MCF 10A (cell line): ENCODE measurements around the gene ADAMTS13. TPM values are rescaled to one million over a fixed set of nuclear protein-coding genes. Genes with fewer than 3 reads are reported as not detected.

Source experiments
- BruUV-seq: library from RNA; stranded (reverse); fragments of 400-500 nt; replicated peaks from 2 replicates; lab custom pipeline; 2021; lab: Mats Ljungman, UMichigan
- CTCF ChIA-PET: fragments of 300-600 bp; sonication (Branson Sonifier 250); formaldehyde crosslinking; extraction: SDS; loops from one replicate; lab custom pipeline; 2021; ENCODE audit warnings: antibody characterized with exemption, inconsistent platforms; lab: Yijun Ruan, JAX
- POLR2A ChIA-PET: fragments of 300-600, 350-650 bp; sonication (Branson Sonifier 250); formaldehyde crosslinking; extraction: SDS; loops from one replicate; lab custom pipeline; 2020; ENCODE audit warnings: antibody characterized with exemption, inconsistent platforms; lab: Yijun Ruan, JAX
- DNase-seq: peaks from one replicate; pipeline ENCODE4 v3.0.0-alpha.2; 2018; ENCODE audit not compliant: unreplicated experiment
- H3K27ac Mint-ChIP-seq: one replicate; pipeline ENCODE4 v1.8.0; 2022; ENCODE audit warnings: mild to moderate bottlenecking, low read depth, mixed read lengths; ENCODE audit not compliant: unreplicated experiment
- H3K27me3 Mint-ChIP-seq: one replicate; pipeline ENCODE4 v1.8.0; 2022; ENCODE audit warnings: mixed read lengths; ENCODE audit not compliant: insufficient read depth, unreplicated experiment
- H3K36me3 Mint-ChIP-seq: one replicate; pipeline ENCODE4 v1.8.0; 2022; ENCODE audit warnings: mild to moderate bottlenecking, moderate library complexity, mixed read lengths; ENCODE audit not compliant: insufficient read depth, unreplicated experiment
- H3K4me1 Mint-ChIP-seq: one replicate; pipeline ENCODE4 v1.8.0; 2022; ENCODE audit warnings: mixed read lengths; ENCODE audit not compliant: insufficient read depth, unreplicated experiment
- H3K4me3 Mint-ChIP-seq: one replicate; pipeline ENCODE4 v1.8.0; 2022; ENCODE audit warnings: mild to moderate bottlenecking, moderate library complexity, mixed read lengths; ENCODE audit not compliant: unreplicated experiment
- H3K9me3 Mint-ChIP-seq: one replicate; pipeline ENCODE4 v1.8.0; 2022; ENCODE audit warnings: mixed read lengths; ENCODE audit not compliant: unreplicated experiment
- CTCF ChIP-seq: fragments of 200-600 bp; IDR thresholded peaks from one replicate; pipeline ENCODE4 v1.8.0; 2022; ENCODE audit warnings: antibody characterized with exemption, mild to moderate bottlenecking; ENCODE audit not compliant: unreplicated experiment
- intact Hi-C: fragments of 100-400 bp; cut with micrococcal nuclease; formaldehyde crosslinking; loops from 2 replicates; pipeline ENCODE4 v1.14.1; 2022
- total RNA-seq: library from RNA; stranded (reverse); gene quantifications from 2 replicates; pipeline ENCODE4 v1.2.3, GENCODE V29; 2022

ADAMTS13 gene
- total RNA-seq, 1 experiment from 2014 or later = 4.1 TPM

- Mint-ChIP-seq H3K4me1 (peaks cover 7% of the 10 kb centered on the region), H3K36me3 (no peaks in the 10 kb centered on the region), H3K4me3 (no peak overlapping the region), H3K9me3 (no peaks in the 10 kb centered on the region), H3K27me3 (peaks cover 12% of the 10 kb centered on the region), H3K27ac (no peak overlapping the region)
- no peak for DNase-seq
- no TSS peak for BruUV-seq
- ChIA-PET POLR2A (no interaction called here), CTCF (no interaction called here)
- no peak for TF ChIP-seq CTCF
- intact Hi-C loops = no loop called here
Measured at GRCh38 chr9:133508046-133508445, 85.9 kb downstream of the ADAMTS13 start.

Other genes starting within 250 kb of the ADAMTS13 start
- not detected in 2 replicates for gene OBP2B, start 213.1 kb upstream of the ADAMTS13 start, total RNA-seq
- not detected in 2 replicates for gene ABO, start 147.2 kb upstream of the ADAMTS13 start, total RNA-seq
- gene SURF6, start 86.2 kb upstream of the ADAMTS13 start, total RNA-seq = 30.2 and 40.5 TPM in 2 replicates
- 29.3 and 32.6 TPM in 2 replicates for gene MED22, start 74.2 kb upstream of the ADAMTS13 start, total RNA-seq
- 2,129 and 2,395 TPM in 2 replicates for gene RPL7A, start 74.1 kb upstream of the ADAMTS13 start, total RNA-seq
- gene SURF1, start 65.9 kb upstream of the ADAMTS13 start, total RNA-seq = 30.8 and 31.2 TPM in 2 replicates
- 28.2 and 39.5 TPM in 2 replicates for gene SURF2, start 65.8 kb upstream of the ADAMTS13 start, total RNA-seq
- gene SURF4, start 46.3 kb upstream of the ADAMTS13 start, total RNA-seq = 198 and 226 TPM in 2 replicates
- 1.3 TPM in 2 replicates for gene STKLD1, start 46.0 kb upstream of the ADAMTS13 start, total RNA-seq
- gene REXO4, start 4.4 kb upstream of the ADAMTS13 start, total RNA-seq = 26.0 and 38.1 TPM in 2 replicates
- 1.5 and 3.4 TPM in 2 replicates for gene CACFD1, start 37.6 kb downstream of the ADAMTS13 start, total RNA-seq
- 0.32 and 0.42 TPM in 2 replicates for gene SLC2A6, start 56.7 kb downstream of the ADAMTS13 start, total RNA-seq
- gene MYMK, start 102.6 kb downstream of the ADAMTS13 start, total RNA-seq = not detected in 2 replicates
- not detected in 2 replicates for gene ADAMTSL2, start 112.3 kb downstream of the ADAMTS13 start, total RNA-seq
- gene FAM163B, start 187.0 kb downstream of the ADAMTS13 start, total RNA-seq = not detected in 2 replicates
- gene DBH, start 214.0 kb downstream of the ADAMTS13 start, total RNA-seq = not detected in 2 replicates